ENCODE results near the gene ERVFRD-1.
A peak's percentile ranks its signal among the peaks of the same experiment; 100 is the strongest.
"Not testable (repeated sequence)": the region's sequence is repeated elsewhere in the genome, so short reads cannot be mapped to it uniquely, and the experiment has no call there.

ERVFRD-1 gene

DNA sequence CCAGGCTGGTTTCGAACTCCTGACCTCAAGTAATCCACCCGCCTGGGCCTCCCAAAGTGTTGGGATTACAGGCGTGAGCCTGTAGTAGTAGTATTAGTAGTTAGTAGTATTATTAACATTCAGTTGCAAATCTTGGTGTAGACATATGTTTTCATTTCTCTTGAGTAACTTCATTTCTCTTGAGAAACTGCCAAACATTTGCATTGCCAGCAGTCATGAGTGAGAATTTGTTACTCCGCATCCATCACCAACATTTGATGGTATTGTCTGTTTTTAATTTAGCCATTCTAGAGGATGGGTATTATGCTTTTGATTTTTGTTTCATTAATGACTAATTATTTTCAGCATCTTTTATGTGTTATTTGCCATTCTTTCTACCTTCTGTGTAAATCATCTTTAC lies 1.5 kb upstream of the ERVFRD-1 start:
- FAIRE-seq: no peak
- TF ChIP-seq POLR2A (IDR thresholded peaks at IDR 0.05; ENCODE audit: low read depth, low read length): no peak
- DNase-seq (ENCODE audit: insufficient read length, low spot score): no peak

DNA sequence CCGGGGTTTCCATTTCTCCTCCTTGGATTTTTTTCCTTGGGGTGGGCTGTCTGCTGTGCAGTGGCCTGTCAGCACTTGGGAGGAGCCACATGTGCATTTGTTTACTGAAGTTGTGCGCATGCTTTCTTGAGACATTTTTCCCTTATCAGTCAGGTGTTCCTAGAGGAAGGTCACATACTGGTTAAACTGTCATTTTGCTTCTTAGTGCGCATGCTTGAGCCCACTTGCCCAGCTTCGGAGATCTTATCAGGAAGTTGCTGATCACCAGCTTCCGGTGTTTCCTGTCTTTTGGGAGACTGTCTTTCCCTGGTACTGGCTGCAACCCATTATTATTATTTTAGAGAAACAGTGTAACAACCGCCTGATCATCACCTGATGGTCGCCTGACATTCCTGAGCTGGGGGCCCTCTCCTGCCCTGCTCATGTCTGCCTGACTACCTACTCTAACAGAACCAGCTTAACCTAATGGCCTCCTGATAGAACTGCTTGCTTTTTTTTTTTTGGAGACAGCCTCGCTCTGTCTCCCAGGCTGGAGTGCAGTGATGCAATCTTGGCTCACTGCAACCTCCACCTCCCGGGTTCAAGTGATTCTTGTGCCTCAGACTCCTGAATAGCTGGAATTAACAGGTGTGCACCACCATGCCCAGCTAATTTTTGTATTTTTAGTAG lies 378 bp upstream of the ERVFRD-1 start:
- FAIRE-seq: no peak
- no peak for DNase-seq (ENCODE audit: insufficient read length, low spot score)
- no peak for TF ChIP-seq POLR2A (IDR thresholded peaks at IDR 0.05; ENCODE audit: low read depth, low read length)

DNA sequence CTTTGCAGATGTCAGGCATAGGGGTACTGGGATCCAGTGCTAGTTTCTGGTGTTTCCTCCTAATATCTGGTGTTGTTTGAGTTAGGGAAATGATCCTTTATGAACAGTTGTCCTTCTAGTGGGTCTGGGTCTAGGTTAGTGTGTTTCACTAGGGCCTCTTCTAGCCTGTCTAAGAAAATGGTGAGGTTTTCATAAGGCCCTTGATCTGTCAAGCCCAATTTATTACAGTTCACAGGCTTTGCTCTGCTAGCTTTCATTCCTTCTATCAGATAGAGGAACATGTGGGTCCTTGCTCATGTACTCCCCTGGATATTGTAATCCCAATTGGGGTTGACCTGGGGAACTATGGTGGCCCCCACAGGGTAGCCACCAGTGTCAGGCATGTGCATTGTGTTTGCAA lies 2.8 kb downstream of the ERVFRD-1 start:
- no peak for TF ChIP-seq POLR2A (IDR thresholded peaks at IDR 0.05; ENCODE audit: low read depth, low read length)
- FAIRE-seq (no peak), DNase-seq (ENCODE audit: insufficient read length, low spot score) (no peak)

DNA sequence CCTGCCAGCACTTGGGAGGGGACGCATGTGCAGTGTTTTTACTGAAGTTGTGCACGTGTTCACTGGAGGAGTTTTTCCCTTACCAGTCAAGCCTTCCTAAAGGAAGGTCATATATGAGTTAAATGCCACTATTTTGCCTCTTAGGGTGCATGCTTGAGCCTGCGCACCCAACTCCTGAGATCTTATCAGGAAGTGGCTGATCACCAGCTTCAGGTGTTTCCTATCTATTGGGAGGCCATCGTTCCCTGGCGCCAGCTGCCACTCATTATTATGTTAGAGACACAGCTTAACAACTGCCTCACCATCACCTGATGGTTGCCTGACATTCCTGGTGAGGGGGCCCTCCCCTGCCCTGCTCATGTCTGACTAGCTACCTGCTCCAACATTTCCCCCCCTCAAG lies 8.5 kb downstream of the ERVFRD-1 start:
- no peak for FAIRE-seq

DNA sequence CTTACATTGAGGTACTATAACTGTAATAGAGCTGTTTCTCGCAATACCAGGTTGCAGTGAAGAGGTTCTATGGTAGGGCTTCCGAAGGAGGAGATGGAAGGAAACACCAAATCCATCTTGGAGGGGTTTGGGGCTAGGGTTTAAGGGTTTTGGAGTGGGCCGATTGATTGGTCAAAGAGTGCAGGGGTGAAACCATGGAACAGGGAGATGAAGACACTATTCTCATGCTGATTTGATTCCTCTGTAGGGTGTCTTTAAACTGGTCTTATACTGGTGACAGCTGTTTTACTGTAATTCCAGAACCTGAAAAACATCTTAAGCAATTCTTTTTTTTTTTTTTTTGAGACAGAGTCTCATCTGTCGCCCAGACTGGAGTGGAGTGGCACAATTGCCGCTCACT lies 10.1 kb downstream of the ERVFRD-1 start:
- no peak for TF ChIP-seq POLR2A (IDR thresholded peaks at IDR 0.05; ENCODE audit: low read depth, low read length)
- DNase-seq (ENCODE audit: insufficient read length, low spot score) (no peak), FAIRE-seq (no peak)

More for the DNA sequence above, 8.5 kb downstream of the ERVFRD-1 start:
- no peak for DNase-seq (ENCODE audit: insufficient read length, low spot score)
- TF ChIP-seq POLR2A (IDR thresholded peaks at IDR 0.05; ENCODE audit: low read depth, low read length): no peak

DNA sequence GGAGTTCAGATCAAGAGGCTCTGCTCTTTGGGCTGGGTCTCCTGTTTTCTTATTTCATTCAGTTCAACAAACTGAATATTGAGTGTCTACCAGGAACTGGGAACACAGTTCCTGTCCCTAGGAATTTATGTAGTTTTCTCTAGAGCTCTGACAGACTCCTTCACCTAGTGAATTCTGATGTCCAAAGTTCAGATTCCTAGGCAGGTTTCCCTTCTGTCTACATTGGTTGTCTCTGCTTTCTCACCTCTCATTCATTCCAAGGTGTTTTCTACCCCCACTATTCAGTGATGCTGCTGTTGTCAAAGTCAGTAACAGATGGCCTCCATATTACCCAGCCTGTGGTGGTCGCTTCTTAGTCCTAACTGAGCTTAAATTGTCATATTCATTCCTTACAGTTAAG lies 13.5 kb downstream of the ERVFRD-1 start:
- DNase-seq (ENCODE audit: insufficient read length, low spot score): no peak
- no peak for FAIRE-seq
- no peak for TF ChIP-seq POLR2A (IDR thresholded peaks at IDR 0.05; ENCODE audit: low read depth, low read length)

DNA sequence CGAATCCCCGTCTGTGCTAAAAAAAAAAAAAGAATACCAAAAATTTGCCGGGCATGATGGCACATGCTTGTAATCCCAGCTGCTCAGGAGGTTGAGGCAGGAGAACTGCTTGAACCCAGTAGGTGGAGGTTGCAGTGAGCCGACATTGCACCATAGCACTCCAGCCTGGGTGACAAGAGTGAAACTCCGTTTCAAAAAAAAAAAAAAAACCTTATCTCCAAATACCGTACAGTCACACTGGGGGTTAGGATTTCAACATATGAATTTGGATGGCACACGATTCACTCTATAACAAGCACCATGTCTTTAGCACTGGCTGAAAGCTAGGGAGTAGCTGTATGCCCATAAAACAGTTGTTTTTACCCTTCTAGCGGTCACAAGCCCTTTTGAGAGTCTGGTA lies 14.0 kb downstream of the ERVFRD-1 start:
- DNase-seq (ENCODE audit: insufficient read length, low spot score) (no peak), FAIRE-seq (no peak)
- no peak for TF ChIP-seq POLR2A (IDR thresholded peaks at IDR 0.05; ENCODE audit: low read depth, low read length)

DNA sequence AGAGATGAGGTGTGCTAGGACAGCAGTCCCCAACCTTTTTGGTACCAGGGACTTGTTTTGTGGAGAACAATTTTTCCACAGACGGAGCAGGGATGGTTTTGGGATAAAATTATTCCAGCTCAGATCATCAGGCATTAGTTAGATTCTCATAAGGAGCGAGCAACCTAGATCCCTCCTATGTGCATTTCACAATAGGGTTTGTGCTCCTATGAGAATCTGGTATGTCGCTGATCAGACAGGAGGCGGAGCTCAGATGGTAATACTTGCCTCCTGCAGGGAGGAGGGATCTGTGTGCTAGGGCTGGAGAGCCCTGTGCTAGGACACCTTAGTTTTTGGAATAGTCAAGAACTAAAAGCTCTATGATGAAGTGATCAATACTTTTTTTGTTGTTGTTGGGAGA lies 15.4 kb downstream of the ERVFRD-1 start:
- DNase-seq (ENCODE audit: insufficient read length, low spot score): no peak

DNA sequence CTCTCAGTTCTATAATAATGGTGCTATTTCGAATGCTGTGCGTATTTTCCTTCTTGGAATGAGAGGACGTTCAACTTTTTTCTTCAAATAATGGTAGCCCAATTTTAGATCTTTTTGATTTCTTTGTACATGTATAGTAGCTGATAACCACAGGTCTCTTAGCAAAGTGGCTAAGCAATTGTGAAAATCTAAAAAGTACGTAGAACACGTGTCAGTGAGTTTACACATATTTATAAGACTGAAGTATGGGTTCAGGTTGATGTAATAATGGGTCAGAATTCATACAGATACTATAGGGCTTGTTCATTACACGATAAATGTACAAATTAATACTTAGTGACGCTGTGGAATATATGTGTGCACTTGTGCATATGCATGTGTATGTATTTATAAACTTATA lies 16.6 kb downstream of the ERVFRD-1 start:
- TF ChIP-seq POLR2A (IDR thresholded peaks at IDR 0.05; ENCODE audit: low read depth, low read length): no peak
- FAIRE-seq: no peak
- no peak for DNase-seq (ENCODE audit: insufficient read length, low spot score)

More for the DNA sequence above, 15.4 kb downstream of the ERVFRD-1 start:
- TF ChIP-seq POLR2A (IDR thresholded peaks at IDR 0.05; ENCODE audit: low read depth, low read length): no peak
- FAIRE-seq: peak; percentile 70

DNA sequence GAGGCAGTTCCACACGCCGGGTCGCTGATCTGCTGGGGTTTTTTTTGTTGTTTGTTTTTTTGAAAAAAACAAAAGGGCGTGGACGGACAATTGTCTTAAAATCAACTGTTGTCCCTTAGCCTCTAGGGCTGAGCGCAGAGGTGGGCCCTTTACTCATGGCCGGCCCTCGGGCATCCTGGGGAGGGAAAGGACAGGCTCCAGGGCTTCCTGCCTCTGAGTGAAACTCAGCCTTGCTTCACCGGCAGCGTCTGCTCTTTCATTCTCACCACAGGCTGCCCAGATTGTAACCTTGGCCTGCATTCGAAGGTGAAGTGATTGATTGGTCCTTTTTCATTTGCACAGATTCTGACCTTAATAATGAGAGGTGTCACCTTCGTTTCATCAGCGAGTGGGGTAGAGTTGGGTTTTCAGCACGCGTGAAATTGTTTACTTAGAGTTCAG lies 17.1 kb downstream of the ERVFRD-1 start:
- DNase-seq (ENCODE audit: insufficient read length, low spot score): peak; percentile 49
- FAIRE-seq: no peak
- no peak for TF ChIP-seq POLR2A (IDR thresholded peaks at IDR 0.05; ENCODE audit: low read depth, low read length)

DNA sequence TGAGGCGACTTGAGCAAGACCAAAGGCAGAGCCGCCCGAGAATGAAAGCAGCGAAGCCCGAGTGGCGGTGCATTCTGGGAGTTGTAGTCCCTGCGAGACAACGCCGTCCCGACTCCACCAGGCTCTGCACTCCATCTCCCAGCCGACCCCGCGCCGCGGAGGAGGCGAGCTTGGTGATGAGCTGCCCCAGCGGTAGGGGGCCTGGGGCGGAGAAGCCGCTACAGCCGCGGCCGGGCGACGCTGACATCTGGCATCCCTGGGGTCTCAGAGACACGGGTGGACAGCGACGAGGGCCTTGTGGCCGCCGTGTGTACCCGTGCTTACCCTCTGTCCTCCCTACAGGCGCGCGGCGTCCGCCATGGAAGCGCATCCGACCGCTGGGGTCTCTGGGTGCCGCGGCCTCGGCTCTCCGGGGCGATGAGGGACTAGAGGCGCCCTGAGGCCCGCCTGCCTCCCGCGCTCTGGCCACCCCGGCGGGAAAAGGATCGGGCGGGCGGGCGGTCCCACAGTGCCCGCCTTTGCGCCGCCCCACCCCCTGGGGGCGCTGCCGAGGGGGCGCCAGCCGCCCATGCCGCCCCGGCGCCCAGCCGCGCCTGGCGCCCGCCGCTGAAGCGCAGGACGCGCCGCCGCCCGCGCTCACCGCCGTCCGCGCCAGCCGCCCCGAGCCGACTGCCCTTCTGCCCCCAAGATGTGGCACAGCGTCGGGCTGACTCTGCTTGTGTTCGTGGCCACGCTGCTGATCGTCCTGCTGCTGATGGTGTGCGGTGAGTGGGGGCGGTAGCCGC lies 17.7 kb downstream of the ERVFRD-1 start, which contains the start of gene SMIM13:
Gene SMIM13 (plus strand): TSS at position 209 of the 785 bp plus-strand sequence. CDS start 480 bp downstream, at position 689.
- peak; percentile 61 for TF ChIP-seq POLR2A (IDR thresholded peaks at IDR 0.05; ENCODE audit: low read depth, low read length)
- DNase-seq (ENCODE audit: insufficient read length, low spot score) (peak; percentile 98), FAIRE-seq (peak; percentile 57)

DNA sequence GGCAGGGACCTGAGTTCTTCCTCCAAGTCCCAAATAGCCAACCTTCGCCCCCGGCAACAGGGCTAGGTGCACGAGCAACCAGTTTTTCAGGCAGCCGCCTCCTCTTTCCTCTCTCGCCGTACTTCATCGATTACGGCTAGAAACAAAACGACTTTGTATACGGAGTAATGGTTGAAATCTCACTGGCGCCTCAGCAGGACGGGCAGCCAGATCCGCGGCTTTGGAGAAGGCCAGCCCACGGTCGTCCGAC lies 18.2 kb downstream of the ERVFRD-1 start:
- no peak for DNase-seq (ENCODE audit: insufficient read length, low spot score)
- TF ChIP-seq POLR2A (IDR thresholded peaks at IDR 0.05; ENCODE audit: low read depth, low read length): no peak
- FAIRE-seq: no peak

DNA sequence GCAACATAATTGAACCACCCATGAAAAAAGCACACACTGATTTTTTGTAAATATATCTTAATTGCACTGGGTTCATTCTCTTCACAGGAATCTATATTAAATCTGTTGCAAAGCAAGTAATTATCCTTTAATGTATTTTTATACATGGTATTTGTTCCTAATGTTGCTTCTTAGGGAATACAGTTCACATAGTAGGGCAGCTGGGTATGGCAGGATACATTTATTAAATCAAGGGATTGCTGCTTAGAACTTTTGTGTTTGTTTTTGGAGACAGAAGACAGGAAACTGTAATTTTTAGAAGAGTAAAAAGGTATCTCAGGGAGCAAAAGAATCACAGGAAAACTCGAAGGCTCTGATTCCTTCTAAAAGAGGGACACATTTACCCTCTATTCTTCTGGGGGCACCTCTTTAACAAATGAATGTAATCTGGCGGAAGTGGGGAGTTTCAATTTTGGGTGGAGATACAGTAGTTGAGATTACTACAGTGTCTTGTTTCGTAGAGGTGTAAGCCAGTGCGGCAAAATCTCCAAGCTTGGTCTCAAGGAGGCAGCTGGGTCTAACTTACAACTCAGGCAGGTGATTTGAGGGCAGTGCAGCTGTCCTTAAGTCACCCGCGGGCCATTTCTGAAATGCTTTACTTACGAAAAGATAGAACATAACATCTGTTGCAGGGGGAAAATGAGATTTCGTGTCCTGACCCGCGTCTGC lies 18.7 kb downstream of the ERVFRD-1 start:
- TF ChIP-seq POLR2A (IDR thresholded peaks at IDR 0.05; ENCODE audit: low read depth, low read length): no peak
- FAIRE-seq (no peak), DNase-seq (ENCODE audit: insufficient read length, low spot score) (peak; percentile 55)

DNA sequence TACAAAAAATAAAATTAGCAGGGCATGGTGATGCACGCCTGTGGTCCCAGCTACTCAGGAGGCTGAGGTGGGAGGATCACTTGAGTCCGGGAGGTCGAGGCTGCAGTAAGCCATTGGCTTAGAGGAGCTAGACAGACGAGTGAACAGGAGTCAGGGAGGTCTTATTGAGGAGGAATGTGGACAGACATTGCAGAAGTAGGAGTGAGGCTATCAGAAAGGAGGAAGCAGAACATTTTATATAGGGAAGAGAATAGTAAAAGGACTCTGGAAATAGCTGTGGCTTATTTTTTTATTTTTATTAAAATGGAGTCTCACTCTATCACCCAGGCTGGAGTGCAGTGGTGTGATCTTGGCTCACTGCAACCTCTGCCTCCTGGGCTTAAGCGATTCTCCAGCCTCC lies 20.4 kb downstream of the ERVFRD-1 start:
- FAIRE-seq; DNase-seq (ENCODE audit: insufficient read length, low spot score): not testable (repeated sequence)

Data from H54 (cell line).